Body of pancreas (tissue), 4 donors: ENCODE measurements around the gene DOK1.

Experiments used
- CTCF ChIP-seq, 7 experiments: fragments of 450-650 bp in 4 of 7; fragments of 200-600 bp in 3 of 7; sonication (generic) in 3 of 7; IDR thresholded peaks; one replicate each; pipeline ENCODE4 v1.5.1; 2016 to 2019; ENCODE audit warnings: antibody characterized with exemption in 7 of 7
- POLR2A ChIP-seq, 3 donors: fragments of 450-650 bp; IDR thresholded peaks; one replicate each; pipeline ENCODE4 v1.6.1; 2016; ENCODE audit warnings: antibody characterized with exemption in 3 of 3, mild to moderate bottlenecking in 2 of 3

GRCh38 chr2:74551942-74552913, 2.3 kb upstream of the DOK1 start:
- TF ChIP-seq CTCF (IDR thresholded peaks at IDR 0.05), result no peak
- no peak for TF ChIP-seq POLR2A (IDR thresholded peaks at IDR 0.05)
